Stimulated activated CD4-positive, alpha-beta T cell treated with anti-CD3 and anti-CD28 coated beads, Interleukin-1b, Interleukin-23, amount 100 ng/mL, for 24 hours (primary cell): ENCODE data around the gene RAB14.
"Not testable (repeated sequence)": the region's sequence is repeated elsewhere in the genome, so short reads cannot be mapped to it uniquely, and the experiment has no call there.

ENCODE experiments used
- DNase-seq, 4 experiments: peaks; one replicate each; pipeline ENCODE4 v3.0.0-alpha.2; 2020; ENCODE audit warnings: low read depth in 4 of 4, low spot score in 1 of 4

RAB14 gene

DNA sequence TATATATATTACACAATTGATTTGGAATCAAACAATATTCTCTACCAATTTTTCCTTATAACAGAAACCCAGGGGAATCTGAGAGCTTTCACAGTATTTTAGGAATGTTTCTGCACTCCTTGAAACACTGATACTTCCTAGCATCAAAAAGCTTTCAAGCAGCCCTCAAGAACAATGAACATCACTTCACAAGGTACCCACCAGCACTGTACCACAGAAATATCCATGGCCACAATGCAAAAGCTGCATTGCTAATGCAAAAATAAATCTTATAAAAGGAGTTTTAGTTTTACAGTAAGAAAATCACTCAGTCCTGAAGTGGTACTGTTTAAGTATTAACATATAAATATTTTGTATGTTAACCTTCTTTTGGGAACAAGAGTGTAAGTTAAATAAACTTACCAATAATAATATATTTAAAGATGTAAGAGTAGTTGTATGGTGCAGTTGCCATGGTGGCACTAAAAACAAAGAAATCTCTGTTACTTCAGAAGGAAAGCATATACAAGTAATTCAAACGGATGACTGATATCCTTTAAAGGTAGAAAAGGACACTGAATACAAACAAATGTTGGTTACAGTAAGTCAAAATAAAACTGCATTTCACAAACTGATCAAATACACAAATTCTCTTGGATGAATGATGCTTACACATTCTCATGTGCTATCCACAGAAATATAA lies 8.6 kb downstream of the RAB14 start:
- no peak for DNase-seq

GRCh38 chr9:121192518-121192917 lies 9.2 kb downstream of the RAB14 start:
- no peak for DNase-seq

GRCh38 chr9:121191235-121191634 lies 10.4 kb downstream of the RAB14 start:
- no peak for DNase-seq

GRCh38 chr9:121189660-121190059 lies 12.0 kb downstream of the RAB14 start:
- DNase-seq = no peak

DNA sequence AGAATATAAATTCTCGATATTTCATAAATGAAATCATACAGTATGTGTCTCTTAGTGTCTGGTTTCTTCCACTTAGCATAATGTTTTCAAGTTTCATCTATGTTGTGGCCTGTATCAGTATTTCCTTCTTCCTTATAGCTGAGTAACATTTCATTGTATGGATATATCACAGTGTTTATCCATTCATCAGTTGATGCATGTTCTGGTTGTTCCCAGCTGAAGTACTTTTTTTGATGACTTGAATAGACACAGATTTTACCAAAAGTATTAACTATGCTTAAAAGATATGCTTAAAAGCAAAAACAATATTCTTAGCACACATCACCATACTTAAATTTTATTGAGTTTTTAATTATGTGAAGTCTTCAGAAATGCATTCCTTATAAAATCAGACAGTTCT lies 12.7 kb downstream of the RAB14 start:
- no peak for DNase-seq

DNA sequence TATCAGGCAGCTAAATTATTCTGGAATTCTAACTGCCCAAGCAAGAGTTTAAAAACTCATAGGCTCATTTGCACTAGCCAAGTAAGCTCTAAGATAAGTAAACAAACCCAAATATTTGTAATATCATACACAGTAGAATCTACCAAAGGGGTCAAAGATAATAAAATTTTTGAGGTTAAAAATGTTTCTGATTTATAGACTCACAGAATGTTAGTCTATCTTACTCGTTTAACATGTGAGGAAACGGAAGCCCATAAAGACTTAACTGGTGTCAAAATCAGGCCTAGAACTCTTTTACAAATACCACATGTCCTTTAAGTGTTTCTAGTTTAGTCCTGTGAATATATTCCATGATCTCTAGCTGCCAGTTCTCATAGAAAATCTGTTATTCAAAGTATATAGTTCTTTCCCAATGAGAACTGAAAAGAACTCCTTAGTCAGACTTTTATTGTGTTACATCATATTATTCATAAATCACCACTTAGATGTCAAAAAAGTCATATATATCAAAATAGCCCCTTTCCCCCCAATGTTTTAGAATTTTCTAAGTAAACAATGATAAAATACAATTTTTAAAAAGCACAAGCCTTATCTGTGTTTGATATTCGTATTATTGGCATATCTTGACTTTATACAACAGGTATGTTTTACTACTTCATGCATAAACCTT lies 13.9 kb downstream of the RAB14 start:
- DNase-seq = no peak

GRCh38 chr9:121185774-121186403 lies 15.8 kb downstream of the RAB14 start:
- DNase-seq = no peak

- no peak for DNase-seq
Observed at GRCh38 chr9:121185178-121185745, 16.4 kb downstream of the RAB14 start.

- DNase-seq = no peak
Observed at GRCh38 chr9:121184463-121184862, 17.2 kb downstream of the RAB14 start.

GRCh38 chr9:121183666-121184423 lies 17.8 kb downstream of the RAB14 start:
- DNase-seq = no peak

GRCh38 chr9:121182989-121183388 lies 18.7 kb downstream of the RAB14 start:
- DNase-seq = no peak

DNA sequence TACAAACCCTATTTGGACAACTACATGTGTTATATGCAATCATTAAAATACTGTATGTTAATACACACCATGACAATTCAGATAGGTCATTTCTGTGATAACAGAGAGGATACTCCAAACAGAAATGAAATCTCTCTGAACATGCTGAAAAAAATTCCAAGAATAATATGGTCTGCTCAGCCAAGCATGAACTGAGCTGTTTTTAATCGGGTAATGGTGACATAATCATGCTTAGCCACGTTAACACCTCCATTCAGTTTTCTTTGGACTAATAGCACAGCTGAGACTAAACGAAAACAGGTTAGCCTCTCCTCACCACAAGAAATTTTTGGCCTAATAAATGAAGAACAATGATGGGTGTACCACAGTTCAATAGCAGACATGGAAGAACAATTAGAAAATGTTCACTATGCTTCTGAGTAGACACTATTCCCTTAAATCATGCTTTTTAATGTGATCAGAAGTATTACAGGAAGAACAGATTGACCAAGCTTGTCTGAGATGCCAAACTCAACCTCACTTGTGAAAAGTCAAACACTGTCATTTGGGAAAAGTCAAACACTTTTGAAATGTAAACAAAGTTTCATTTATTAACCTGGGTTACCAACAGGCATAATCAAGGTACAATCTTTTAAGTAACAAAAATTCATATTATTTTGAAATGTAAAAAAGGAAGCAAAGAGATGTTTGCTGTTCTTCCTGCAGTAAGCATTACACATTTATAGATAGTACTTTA lies 19.4 kb downstream of the RAB14 start:
- DNase-seq = no peak

- DNase-seq = no peak
Observed at GRCh38 chr9:121179930-121180681, 21.6 kb downstream of the RAB14 start.

- DNase-seq = not testable (repeated sequence)
Observed at GRCh38 chr9:121179373-121179721, 22.3 kb downstream of the RAB14 start.

DNA sequence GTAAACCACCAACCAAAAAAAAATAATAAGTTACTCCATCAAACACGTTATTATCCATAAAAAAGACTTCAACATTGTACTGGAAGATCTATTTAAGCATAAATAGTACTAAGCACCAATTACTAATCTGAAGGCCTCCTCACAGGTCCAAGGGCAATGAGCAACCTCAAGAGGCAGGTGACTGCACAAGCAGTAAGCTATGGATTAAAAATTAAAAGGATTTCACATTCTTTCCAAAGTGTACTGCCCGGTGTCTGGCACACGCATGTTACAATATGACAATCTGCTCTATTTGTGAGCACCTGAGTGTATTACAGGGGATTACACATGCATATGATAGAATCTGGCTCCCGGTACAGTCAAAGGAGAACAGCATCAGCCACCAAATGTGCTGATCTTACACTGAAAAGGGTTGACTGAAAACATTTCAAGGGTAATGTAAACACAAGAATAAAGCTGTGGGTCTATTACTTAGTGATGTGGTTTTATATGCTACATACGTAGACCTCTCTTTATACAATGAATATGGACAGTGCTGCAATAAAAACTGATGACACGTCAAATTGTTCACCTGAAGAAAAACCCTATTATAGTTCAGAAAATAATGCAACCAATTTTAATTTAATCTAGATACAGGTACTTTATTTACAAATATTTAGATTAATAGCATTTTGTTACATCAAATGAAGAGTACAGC lies 22.8 kb downstream of the RAB14 start:
- DNase-seq = no peak

DNA sequence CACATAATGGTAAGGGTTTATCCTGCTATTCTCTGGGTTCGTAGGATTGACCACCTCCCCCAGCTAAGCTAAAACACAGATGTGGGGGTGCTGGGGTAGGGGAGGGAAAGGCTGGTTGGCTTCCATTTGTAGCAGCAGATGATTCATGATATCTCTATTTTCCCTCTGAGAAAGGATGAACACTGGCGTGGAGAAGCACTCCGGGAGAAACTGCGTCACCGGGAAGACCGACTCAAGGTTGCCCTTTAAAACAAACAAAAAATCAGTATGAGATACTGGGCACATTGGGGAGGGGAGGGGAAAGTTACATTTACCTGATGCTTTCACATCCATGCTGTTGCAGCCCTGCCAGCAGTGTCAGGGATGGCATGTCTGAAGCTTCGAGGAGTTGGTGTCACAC lies 28.2 kb downstream of the RAB14 start:
- DNase-seq = no peak

- no peak for DNase-seq
Observed at GRCh38 chr9:121172726-121173487, 28.8 kb downstream of the RAB14 start.

DNA sequence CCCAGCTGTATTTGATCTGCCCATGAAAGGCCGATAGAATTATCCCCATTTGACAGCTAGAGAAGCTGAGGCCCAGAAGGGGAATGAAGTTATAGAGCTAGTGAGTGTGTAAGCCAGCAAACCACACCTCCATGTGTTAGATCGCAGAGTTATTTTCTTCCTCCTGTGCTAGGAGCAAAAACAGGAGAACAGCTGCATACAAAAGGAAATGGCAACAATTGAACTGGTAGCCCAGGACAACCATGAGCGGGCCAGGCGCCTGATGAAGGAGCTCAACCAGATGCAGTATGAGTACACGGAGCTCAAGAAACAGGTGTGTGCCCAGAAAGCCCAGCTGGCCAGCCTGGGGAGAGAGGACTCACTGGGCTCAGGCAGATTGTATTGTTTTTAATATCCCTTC lies 30.4 kb downstream of the RAB14 start:
- DNase-seq = no peak

- no peak for DNase-seq
Observed at GRCh38 chr9:121169094-121169601, 32.5 kb downstream of the RAB14 start.
